GM13977 (cell line): ENCODE measurements around the gene ANLN.

Experiments
- DNase-seq: peaks from one replicate; pipeline ENCODE4 v3.0.0; 2012; ENCODE audit warnings: low spot score
- CTCF ChIP-seq: IDR thresholded peaks from 2 replicates; pipeline ENCODE4 v1.5.1; 2012; ENCODE audit warnings: mild to moderate bottlenecking, control low read depth; ENCODE audit not compliant: insufficient read depth; ENCODE audit errors: extremely low read depth, missing control alignments
- in situ Hi-C: fragments of 300-500 bp; cut with MboI; formaldehyde crosslinking; loops from one replicate; pipeline ENCODE4 v1.12.0; 2022; ENCODE audit warnings: low sequenced_read_pairs, low pct_unique_long_range_greater_than_20kb, mixed read lengths, inconsistent platforms; ENCODE audit not compliant: unreplicated experiment

Gene ANLN

GRCh38 chr7:36430186-36430585 is 40.5 kb downstream of the ANLN start:
- in situ Hi-C loops = no loop called here
- no peak for TF ChIP-seq CTCF

GRCh38 chr7:36430881-36431280 is 41.2 kb downstream of the ANLN start:
- no peak for TF ChIP-seq CTCF

More at GRCh38 chr7:36430186-36430585, 40.5 kb downstream of the ANLN start:
- no peak for DNase-seq

GRCh38 chr7:36438211-36438610 is 48.5 kb downstream of the ANLN start:
- in situ Hi-C loops = no loop called here
- TF ChIP-seq CTCF = no peak
- no peak for DNase-seq

More at GRCh38 chr7:36430881-36431280, 41.2 kb downstream of the ANLN start:
- in situ Hi-C loops = no loop called here
- no peak for DNase-seq

GRCh38 chr7:36439624-36440023 is 50.0 kb downstream of the ANLN start:
- DNase-seq = no peak
- TF ChIP-seq CTCF = no peak
- in situ Hi-C loops = no loop called here

- TF ChIP-seq CTCF = peak; percentile 28
- in situ Hi-C loops = no loop called here
- DNase-seq = peak; percentile 14
Measured at GRCh38 chr7:36440880-36441279, 51.2 kb downstream of the ANLN start.

GRCh38 chr7:36441344-36442022 is 51.8 kb downstream of the ANLN start:
- in situ Hi-C loops = no loop called here
- DNase-seq = no peak
- no peak for TF ChIP-seq CTCF

- in situ Hi-C loops = no loop called here
- no peak for DNase-seq
- TF ChIP-seq CTCF = no peak
Measured at GRCh38 chr7:36448781-36449379, 59.2 kb downstream of the ANLN start.
